GM18505 (cell line): ENCODE results near the gene ANKRD34C.

Experiments
- ATAC-seq: cut with Tn5 transposase; IDR thresholded peaks from one replicate; pipeline ENCODE4 v1.9.1; 2021; ENCODE audit not compliant: unreplicated experiment
- POLR2A ChIP-seq: IDR thresholded peaks from 4 replicates; pipeline ENCODE4 v1.6.1; 2011; ENCODE audit warnings: borderline replicate concordance; ENCODE audit not compliant: insufficient read depth, insufficient read length; ENCODE audit errors: extremely low read depth

The ANKRD34C gene

DNA sequence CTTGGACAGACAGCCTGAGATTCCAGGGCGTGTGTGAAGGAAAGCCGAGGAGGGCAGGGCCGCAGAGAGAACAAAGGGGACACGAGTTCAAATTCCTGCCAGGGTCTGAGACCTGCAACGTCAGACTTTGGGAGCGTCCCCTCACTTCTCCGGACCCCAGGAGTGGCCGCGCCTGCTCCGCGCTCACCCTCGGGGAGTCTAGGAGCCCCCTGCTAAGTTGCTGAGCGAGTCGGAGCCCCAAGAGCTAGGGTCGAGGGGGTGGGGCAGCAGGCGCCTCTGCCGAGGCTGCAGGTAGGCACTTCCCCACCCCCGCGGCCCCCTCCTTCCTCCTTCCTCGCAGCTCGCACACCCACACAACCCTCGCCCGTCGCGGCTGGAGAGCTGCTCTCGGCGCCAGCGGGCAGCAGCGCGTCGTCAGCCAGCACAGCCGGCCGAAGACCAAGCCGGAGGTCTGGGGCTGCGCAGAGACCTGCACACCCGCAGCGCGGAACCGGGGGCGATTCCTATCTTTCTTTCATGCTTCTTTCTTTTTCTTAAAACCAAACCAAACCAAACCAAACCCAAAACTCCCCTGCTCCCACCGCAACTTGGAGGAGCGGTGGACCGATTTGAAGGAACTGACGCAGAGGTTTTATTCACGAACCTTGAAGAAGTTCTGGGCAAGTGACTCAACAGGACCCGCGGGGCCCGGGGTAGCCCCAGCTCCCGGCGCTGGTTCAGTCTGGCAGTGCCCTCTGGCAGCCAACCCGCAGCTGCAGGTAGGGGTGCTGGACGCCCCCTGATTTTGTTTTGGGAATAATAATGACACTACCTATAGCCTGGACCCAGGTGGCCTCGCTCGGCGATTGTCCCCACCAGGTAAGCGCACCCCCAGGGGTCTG lies at the start of gene ANKRD34C:
ANKRD34C (plus strand) TSS at position 352 of the 881 bp plus-strand sequence. CDS start 10,563 bp downstream, outside the sequence.
- no peak for TF ChIP-seq POLR2A
- no peak for ATAC-seq

DNA sequence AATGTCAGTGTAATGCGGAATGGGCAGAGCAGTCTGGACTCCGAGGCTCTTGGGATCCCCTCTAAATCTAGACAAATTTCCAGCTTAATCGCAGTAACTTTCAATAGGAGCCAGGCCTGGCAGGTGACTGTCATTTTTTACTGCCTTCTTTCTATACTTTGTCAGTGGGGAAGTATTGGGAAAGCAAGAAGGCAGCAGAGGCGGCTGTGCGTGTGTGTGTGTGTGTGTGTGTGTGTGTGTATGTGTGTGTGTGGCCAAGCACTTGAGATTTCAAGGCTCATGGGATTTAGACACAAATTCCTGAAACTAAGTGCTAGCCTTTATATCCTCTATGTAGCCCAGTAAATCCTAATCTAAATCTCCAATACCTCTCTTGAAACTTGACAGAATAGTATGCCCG lies 49.3 kb upstream of the ANKRD34C start:
- TF ChIP-seq POLR2A: no peak
- no peak for ATAC-seq

DNA sequence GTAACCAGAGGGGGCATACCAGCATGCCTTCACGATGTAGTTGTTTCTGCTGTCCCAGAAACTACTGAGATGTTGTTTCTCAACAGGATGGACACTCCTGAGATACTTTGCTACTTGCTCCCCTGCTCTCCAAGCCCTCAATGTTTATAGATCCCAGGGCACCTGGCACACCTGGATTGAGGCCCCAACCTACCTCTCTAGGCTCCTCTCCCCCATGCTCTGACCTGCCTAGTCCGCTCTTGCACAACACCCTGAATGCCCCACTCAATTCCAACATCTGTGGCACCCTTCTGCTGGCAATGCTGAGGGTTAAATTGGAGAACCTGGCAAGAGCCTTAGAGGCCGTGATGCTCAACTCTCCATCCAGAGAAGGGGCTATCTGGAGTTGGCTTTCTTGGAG lies 42.5 kb upstream of the ANKRD34C start:
- no peak for TF ChIP-seq POLR2A
- no peak for ATAC-seq

DNA sequence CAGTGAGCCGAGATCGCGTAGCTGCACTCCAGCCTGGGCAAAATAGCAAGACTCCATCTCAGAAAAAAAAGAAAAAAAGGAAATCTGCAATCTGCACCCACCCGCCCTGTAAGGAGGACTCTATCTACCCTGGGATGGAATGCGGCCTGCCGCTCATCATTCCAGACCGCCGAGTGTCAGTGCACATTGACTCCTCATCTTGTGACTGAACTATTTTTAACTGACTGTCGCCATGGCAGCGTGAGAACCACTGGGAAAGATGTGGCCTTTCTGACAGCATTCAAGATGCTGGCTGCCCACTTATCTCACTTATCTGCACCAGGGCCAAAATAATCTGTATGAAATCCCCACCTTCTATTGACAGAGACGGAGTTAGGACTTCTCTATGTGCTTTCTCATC lies 38.8 kb upstream of the ANKRD34C start:
- no peak for TF ChIP-seq POLR2A
- ATAC-seq: no peak

DNA sequence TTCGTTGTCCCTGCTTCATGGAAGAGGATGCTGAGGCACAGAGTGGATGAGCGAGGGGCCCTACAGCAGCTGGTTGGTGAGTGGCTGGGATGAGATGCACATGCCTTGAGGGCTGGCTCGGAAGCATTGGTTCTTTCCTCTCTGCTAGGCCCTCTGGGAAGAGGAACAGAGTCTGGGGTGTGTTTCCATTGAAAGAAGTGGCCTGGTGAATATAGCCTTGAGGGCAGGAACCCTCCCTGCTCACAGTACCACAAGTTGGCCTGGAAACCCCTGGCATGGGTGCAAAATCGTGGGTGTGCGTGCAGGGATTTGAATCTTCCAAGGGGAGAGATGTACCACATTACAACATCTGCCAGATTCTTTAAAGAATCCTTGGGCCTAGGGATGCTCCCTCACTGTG lies 37.6 kb upstream of the ANKRD34C start:
- ATAC-seq: no peak
- no peak for TF ChIP-seq POLR2A

DNA sequence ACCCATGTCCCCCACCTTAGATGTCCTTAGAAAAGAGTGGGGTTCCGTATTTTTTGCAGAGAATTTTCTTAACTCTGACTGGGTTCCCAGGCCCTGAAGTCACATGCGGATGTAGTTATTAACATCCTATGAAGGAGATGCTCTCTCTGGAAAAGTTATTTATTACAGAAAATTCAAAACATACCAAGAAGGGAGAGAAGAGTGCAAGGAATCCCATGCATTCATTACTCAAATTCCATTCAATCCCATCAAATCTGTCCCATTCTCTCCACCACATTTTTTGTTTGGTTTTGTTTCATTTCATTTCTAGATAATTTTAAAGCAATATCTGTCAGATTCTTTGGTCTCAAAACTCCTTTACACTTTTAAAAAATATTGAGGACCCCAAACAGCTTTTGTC lies 34.3 kb upstream of the ANKRD34C start:
- no peak for TF ChIP-seq POLR2A
- no peak for ATAC-seq

DNA sequence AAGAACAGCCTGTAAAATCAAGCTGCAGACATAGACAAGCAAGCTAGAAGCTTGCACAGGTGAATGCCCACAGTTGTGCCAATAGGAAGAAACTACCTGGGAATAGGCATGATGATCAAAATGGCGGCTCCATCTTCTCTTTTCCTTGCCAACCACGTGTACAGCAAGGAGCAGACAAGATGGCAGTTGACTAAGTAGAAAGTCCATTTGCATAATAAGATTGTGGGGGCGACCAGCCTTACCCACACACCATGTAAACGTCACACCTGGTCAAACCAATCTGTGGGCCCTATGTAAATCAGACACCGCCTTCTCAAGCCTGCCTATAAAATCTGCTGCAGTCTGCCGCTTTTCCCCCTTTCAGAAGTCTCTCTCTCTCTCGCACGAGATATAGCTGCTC lies 25.1 kb upstream of the ANKRD34C start:
- TF ChIP-seq POLR2A: no peak
- ATAC-seq: no peak

DNA sequence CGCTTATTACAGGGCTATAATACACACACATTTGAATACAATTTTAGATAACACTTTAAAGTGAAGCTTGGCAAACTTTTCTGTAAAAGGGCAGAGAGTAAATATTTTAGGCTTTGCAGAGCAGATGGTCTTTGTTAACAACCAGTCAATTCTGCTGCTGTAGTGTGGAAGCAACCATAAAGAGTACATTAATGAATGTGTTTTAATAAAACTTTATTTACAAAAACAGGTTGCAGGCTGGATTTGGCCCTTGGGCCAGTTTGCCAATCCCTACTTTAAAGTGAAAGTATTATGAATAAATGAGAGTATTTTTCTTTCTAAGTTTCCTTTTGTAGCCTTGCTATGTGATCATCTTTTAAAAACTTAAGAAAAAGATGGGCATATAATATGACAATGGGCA lies 20.7 kb upstream of the ANKRD34C start:
- no peak for TF ChIP-seq POLR2A
- ATAC-seq: no peak

DNA sequence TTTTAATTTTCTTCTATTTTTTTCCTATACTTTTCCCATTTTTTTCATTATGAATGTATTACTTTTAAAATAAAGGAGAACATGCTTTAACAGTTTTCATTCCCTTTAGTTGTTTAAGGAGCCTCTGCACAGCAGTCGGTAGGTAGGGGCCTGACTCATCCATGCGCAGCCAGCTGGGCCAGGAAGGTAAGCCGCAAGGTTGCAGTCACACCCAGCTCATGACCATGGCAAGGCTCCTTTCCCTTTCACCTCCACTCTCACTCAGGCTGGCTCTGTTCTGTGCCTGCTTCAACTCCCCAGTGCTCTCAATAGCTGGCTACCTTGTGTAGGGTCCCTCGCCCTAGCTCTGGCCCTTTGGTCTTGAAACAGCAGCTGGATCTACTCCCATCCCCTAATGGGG lies 17.4 kb upstream of the ANKRD34C start:
- TF ChIP-seq POLR2A: no peak

DNA sequence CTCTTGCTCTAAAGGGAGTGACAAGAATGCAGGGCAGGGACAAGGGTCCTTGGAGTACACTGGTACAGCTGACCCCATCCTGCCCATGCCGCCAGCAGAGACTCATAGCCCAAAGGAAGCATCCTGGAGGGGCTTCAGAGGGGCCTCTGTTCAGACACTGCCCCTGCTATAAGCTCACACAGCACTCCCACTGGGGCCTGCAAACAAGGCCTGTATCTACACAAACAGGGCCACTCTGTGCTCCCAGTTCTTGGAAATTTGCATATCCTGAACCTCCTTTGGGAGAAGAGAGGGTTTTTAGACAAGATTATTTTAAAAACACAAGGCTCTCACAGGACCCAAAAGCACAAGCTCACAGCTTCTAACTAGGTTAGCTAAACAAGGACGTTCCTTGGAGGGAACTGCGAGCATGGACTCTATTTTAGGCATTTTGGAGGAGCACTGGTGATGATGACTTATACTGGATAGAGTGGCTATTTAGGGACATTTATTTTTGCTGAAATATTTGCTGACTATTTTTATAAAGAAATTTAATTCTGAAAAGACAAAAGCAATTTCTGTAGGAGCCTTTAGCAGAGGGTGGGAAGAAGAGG lies 16.4 kb upstream of the ANKRD34C start:
- TF ChIP-seq POLR2A: no peak
- no peak for ATAC-seq

More for the DNA sequence above, 17.4 kb upstream of the ANKRD34C start:
- ATAC-seq: no peak

DNA sequence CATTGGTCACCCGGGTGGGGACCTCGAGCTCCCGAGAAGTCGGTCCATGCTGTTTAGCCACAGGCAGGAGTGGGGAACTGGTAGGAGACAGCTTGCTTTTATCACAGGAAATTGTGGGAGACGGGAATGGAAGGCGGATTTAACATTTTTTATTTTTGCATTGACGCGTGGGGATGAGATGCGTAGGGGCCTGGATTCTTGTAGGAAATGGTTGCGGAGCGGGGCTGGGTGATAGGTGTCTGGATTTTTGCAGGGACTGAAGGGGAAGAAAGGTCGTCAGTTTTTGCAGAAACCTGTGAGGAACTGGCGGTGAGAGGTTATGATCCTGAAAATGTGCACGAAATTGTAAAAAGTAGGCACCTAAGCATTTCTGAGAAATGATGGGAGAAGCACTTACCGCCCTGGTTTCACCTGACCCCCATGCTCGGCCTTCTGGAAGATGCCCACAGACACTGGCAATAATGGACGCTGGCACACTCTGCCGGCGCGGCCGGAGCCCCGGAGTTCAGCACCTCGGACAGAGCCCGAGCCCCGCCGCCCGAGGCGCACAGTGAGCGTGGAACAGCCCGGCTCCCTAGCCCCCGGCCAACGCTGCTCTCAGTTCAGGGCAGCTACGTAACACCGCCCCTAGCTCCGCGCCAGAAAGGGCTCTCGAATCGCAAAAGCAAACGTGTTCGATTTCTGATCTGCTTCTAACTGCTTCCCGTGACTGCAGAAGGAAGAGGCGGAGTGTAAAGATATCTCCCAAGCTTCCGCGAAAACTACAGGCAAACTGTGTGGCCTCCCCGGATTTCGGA lies 928 bp downstream of the ANKRD34C start:
- no peak for TF ChIP-seq POLR2A
- ATAC-seq: no peak

DNA sequence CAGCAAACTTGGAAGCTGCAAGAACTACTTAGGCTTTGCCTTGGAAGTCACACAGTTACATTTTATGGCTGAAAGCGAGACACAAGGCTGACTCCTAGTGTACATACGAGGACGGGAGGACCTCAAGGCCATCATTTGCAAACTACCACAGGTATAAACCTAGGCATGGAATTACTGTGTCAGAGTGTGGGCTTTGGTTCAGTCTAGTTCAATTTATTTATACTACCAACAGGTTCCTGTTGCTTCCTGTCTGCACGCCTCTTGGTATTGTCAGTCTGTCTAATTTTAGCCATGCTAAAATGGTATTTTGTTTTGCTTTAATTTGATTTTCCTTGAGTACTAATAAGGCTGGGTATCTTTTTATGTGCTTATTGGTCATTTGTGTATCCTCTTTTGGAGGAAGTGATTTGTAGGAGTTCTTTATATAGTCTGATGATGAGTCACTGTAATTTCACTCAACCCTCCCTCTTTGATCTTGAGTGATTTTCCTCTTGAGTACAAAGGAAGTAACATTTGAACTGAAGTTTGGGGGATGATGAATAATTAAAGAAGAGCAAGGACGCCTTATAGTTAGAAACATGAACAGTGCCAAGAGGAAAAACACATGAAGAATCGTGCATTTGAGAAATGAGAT lies 8.2 kb downstream of the ANKRD34C start:
- ATAC-seq: no peak
- TF ChIP-seq POLR2A: no peak

DNA sequence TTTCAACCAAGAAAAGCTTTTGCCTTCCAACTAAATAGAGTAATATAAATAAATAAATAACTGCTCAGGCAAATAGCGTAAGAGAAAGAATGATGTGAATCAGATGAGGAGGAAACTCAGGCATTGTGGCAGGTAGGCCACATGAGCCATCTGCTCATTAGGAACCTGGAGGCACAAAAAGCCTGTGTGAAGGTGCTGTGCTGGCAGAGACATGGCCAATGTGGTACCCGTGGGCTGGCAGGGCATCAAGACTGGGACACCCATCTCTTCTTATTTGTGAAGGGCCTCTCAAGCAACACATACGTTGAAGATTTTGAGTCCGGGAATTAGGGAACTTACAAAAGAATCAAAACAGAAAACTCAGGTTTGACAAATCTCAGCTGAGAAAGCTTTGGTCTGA lies 9.5 kb downstream of the ANKRD34C start:
- ATAC-seq: no peak
- TF ChIP-seq POLR2A: no peak
